HG03442 (cell line): ENCODE measurements around the gene AK9.

Experiments
- ATAC-seq: cut with Tn5 transposase; IDR thresholded peaks from one replicate; pipeline ENCODE4 v1.9.1; 2021; ENCODE audit warnings: mild to moderate bottlenecking, moderate library complexity; ENCODE audit not compliant: unreplicated experiment

Gene AK9

GRCh38 chr6:109485266-109485935 lies 205.6 kb downstream of the AK9 start:
- ATAC-seq = no peak

GRCh38 chr6:109484122-109484521 lies 206.9 kb downstream of the AK9 start:
- ATAC-seq = no peak

GRCh38 chr6:109483735-109484057 lies 207.3 kb downstream of the AK9 start:
- no peak for ATAC-seq

DNA sequence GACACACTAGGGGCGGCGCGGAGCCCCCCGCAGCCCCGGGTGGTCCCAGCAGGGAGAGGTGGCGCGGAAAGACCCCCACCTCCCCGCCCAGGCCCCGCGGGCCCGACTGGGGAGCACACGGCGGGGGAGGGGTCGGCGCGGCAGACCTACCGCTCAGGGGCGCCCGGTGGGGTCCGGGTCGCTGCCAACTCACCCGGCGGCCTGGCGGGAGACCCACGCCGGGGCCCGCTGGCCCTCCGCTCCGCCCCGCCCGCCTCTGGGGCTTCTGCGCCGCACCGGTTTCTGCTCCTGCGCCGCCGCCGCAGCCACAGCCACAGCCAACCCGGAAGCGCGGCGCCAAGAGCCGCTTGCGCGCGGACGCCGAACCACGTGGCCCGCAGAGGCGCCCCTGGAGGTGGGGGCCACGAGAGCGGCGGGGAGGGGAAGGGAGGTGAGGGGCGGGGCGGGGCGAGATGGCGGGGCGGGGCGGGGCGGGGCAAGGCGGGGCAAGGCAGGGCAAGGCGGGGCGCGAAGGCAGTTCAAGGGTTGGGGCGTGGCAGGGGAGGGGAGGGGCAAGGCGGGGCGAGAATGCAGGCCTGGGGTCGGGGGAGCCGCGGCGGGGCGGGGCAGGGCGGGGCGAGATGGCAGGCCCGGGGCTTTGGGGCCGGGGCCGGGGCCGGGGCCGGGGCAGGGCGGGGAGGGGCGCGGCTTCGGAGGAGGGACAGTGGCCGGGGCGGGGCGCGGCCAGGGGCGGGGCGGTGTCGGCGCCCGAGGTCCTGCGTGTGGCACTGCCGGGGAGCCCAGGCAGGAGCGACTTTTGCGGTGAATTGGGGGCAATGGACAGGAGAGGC lies 207.9 kb downstream of the AK9 start, which contains the start of gene ZBTB24:
TSS of gene ZBTB24 (minus strand) at position 315 of the 830 bp plus-strand sequence. CDS start 1,193 bp downstream, outside the sequence.
- ATAC-seq = peak; percentile 85

GRCh38 chr6:109480993-109481480 lies 210.0 kb downstream of the AK9 start:
- ATAC-seq = no peak

DNA sequence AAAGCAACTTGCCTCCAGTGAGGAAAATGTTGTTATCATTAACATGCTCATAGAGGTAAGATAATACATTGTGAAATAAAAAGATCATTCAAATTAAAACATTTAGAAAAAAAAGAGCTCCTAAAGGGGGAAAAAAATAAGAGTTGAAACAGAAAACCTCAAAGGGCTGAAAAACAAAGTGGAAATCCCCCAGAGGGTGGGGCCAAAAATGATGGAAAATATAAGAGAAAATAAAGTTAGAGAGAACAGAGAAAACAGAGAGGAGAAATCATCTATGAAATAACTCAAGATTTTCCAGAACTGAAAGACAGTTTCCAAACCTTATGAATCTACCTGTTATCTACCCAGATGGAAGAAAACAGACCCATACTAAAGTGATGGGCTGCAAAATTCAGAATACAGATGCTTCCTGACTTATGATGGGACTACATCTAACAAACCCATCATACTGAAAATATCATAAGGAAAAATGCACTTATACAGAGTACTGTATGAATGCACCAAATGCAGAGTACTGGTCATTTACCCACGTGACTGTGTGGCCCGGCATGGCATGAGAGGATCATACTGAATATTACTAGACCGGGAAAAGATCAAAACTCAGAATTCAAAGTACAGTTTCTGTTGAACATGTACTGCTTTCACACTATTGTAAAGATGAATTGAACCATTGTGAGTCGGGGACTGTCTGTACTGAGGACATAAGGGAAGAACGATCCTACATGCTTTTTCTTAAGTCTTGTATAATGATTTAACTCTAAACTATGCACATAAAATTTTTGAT lies 212.0 kb downstream of the AK9 start:
- ATAC-seq = no peak

DNA sequence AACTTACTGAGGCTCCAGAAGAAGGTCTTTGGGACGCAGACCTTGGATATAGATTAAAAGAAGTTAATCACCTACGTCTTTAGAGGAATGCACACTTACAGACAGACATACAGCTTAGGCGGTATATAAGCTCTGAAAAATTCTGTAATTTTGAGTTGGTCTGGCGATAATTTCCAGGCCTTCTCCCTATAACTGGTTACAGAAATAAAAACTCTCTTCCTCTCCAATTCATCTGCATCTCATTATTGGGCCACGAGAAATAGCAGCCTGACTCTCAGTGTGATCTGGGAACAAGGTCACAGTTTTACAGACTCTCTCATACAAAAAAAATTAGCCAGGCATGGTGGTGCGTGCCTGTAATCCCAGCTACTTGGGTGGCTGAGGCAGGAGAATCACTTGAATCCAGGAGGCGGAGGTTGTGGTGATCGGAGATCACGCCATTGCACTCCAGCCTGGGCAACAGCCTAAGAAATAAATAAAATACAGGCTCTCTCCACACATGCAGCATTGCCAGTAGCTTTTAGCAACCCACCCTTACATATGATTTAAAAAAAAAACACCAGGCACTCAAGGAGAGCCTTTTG lies 212.7 kb downstream of the AK9 start:
- ATAC-seq = no peak

DNA sequence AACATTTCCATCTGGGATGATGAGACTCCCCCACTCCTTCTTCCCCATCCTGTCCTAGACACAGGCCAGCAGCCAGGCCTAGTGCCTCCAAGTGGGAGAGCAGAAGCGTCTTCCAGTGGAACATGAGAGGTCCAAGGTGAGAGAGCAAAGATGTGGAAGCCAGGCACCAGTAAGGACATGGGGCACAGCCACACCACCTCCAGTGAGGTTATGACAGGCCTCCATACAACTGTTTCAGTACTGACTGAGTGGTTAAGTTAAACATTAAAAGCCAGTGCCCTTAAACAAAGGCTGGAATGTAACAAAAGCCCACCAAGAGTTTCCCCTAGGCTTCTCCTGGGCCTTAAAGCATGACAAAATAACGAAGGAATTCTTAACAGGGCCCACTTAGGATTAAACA lies 213.3 kb downstream of the AK9 start:
- ATAC-seq = no peak

- no peak for ATAC-seq
These were observed 213.8 kb downstream of the AK9 start for GRCh38 chr6:109477184-109477583.

DNA sequence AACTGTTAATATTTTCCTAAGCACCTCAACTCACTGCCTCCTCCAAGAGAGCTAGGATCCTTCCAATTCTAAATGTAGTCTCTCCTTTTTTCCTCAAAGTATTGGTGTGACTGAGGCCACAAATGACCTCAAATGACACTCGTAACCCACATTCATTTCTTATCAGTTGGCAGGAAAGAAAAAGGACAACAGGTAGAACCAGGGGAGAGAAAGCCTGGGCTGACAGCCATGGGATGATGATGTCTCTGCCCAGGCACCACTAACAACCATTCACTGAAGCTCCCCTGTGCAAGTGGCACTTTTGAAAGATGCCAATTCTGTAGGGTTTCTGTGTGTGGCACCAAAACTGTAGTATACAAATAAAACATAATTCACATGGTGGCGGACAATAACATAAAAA lies 215.4 kb downstream of the AK9 start:
- ATAC-seq = no peak

- no peak for ATAC-seq
These were observed 216.0 kb downstream of the AK9 start for GRCh38 chr6:109474995-109475394.

GRCh38 chr6:109473120-109473519 lies 217.9 kb downstream of the AK9 start:
- no peak for ATAC-seq

DNA sequence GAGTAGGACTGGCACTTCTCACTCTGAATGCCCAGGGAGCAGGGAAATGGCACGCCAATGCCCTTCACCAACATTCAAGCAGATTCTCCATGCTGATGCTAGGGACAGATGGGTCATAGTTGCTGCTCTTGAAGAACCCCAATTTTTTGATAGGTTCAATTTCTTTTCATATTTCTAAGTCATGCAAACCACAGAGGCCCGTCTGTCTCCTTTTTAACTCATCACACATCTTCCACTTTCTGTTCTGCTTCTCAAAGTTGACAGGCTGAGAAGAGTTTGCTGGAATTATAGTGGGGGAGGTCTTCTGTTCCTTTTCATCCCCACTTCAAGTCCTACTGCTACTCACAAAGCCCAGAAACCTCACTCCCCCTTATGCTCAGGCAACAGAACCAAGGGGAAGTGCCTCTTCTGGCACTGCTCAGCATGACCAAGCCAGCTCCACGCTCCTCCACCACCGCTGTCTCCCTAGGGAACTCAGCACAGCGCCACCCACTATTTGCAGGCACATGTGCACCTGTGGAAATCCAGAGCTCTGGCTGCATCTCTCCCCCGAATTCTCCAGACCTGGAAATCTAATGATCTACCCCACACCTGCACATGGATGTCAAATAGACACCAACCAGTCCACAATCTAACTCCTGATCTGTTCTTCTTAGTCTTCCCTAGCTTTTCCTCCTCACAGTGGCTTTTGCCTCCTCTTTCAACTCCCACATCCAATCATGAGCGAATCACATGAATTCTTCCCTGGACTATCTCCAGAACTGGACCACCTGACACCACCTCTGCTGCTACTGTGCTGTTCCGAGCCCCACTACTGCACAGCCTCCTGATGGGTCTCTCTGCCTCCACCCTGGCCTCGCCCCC lies 218.6 kb downstream of the AK9 start:
- ATAC-seq = peak; percentile 62

DNA sequence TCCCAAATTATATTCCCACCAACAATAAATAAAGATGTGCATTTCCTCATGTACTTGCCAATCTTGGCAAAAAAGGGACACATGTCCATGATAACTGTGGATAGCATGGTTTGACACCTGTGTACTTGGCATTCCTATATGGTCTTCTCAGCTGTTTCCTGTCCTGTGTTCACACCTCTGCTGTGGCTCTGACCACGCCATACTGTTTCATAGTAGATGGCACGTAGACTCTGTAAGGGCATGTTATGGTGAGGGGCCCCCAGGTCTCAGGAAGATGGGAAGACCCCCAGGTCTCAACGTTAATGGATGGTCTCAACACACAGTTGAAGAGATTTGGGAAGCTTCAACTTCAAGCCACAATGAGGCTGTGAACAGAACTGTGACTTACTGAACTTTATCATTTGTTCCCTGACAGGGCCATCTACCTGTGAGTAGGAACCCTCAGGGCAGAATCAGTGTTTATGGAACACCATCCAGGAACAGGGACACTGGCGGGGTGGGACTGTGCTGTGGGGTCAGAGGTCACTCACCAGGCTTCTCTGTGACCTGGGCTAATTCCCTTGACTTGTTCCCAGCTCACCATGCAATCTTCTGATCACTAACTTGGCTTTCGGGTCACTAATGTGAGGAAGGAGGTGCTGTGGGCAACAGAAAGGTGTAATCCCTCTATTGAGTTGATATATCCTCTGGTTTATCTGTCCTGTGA lies 219.7 kb downstream of the AK9 start:
- ATAC-seq = no peak

DNA sequence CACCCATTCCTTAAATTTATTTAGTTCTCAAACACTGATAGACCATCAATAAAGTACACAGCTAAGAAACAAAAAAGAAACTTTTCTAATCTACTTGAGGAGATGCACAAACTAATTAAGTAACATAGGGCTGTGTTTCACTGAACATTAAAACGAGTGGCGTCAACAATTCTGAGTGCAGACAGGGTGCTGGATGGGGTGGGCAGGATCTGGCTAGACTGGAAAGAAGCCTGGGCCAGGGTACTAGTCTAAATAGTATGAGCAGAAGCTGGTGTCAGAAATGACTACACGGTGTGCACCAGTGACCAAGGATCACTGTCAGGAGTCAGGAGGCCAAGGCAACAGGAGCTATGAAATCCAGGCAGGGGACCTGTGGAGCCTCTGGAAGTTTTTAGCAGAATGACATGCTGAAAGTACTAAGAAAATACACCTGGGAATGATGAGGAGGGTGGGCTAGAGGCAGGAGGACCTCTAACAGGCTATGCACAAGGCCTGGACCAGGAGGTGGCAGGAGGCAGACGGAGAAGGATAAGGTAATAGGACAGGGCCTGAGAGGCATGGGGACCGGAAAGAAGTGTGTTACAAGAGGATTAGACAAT lies 221.3 kb downstream of the AK9 start:
- ATAC-seq = no peak

DNA sequence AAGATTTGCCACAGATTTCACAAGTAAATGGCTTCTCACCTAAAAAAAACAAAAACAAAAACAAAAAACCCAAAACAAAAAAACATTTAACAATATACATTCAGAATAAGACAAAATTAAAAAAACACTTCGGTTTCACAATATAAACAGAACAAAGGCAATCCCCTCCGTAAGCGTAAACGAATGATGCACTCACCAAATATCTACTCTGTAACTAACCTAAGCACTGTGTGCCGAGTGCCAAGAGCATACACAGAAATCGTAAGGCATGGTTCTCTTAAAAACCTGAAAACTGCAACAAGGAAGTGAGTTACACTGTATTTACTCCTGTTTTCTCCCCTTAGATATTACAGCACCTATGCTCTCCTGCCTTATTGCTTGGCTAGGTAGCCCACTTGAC lies 223.3 kb downstream of the AK9 start:
- ATAC-seq = no peak

DNA sequence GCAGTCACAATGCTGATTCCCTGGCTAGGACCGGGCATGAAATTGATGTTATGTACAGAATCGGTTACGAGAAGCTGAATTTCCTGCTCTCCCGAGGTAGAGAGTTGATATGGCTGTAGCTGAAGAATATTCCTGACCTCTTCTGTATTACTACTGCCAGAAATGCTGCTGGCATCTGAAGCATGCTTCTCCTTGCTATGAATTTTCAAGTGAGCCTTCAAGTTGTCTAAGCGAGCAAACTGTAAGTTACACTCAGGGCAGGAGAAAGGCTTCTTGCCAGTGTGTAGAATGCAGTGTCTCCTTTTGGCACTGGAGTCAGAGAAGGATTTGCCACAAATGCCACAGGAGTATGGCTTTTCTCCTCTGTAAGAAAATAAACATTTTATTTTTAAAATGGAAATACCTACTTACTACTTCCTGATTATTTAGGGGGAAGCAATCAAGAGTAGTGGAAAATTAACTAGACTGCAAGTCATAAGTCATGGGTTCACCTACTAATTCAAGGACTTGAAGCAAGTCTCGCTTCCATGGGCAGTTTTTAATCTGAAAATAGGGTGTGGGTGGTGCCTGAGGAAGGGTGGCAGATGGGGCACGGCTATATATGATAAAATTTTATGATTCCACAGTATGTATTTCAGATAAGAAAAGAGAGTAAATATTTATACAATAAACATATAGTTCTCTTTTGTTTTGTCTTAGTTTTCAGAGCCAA lies 224.6 kb downstream of the AK9 start:
- no peak for ATAC-seq

DNA sequence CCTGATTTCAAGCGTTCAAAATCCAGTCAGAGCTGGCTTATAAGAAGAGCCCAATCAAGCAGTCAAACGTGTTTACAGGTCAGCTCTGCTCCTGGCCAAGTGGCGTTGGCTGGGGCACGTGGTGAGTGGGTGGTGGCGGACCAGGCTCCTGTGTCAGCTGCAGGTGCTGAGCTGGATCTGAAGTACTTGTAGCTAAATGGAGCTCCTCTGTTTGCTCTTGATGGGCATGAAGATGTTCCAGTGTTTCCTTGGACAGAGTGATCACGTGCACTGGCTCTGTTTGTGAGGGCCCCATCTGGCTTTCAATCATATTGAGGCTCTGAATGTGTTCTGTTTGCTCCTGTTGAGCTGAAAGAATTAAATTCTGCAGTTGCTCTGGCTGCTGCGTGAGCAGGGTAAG lies 225.2 kb downstream of the AK9 start:
- ATAC-seq = no peak
